PFSK-1 (cell line): ENCODE measurements around the gene MEGF6.

Experiments used
- REST ChIP-seq, 2 experiments: IDR thresholded peaks; 2 replicates each; pipeline versions ENCODE4 v1.6.1 to v1.8.0; 2011 to 2012; ENCODE audit warnings: low read depth in 2 of 2, low read length in 2 of 2, control low read depth in 1 of 2, inconsistent platforms in 1 of 2, mild to moderate bottlenecking in 1 of 2, moderate library complexity in 1 of 2; ENCODE audit not compliant: insufficient read depth in 1 of 2
- TAF1 ChIP-seq: IDR thresholded peaks from 2 replicates; pipeline ENCODE4 v1.6.1; 2012; ENCODE audit warnings: low read length, control low read depth, borderline replicate concordance; ENCODE audit not compliant: insufficient read depth

DNA sequence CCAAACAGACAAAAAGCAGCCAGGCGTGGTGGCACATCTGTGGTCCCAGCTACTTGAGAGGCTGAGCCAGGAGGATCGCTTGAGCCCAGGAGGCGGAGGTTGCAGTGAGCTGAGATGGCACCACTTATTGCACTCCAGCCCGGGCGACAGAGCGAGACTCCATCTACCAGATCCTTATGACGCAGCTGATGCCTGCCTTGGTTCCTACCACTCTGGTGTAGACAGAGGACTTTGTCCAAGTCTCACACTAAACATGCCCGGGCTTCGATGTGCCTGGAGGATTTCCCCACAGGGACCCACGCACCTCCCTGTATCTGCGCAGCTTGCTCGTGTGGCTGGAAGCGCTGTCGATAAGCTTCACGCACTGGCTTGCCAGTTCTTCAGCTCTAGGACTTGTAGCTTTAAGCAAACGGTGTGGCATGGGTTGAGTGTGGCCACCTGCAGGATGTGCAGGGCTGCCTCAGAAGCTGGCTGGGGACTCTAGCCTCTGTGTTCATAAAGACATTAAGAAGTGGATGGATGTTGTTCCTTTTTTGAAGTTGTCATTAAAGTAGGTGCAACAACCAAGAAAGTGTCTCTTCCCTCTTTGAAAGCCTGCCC is 18.4 kb upstream of the MEGF6 start:
- TF ChIP-seq TAF1 (no peak), REST (IDR thresholded peaks at IDR 0.05; ENCODE audit: insufficient read depth in 1 of 2, low read depth in 2 of 2, low read length in 2 of 2) (no peak)
